ENCODE results near the gene PLXNC1. TPM values are rescaled to one million over a fixed set of nuclear protein-coding genes. Genes with fewer than 3 reads are reported as not detected.

Gene PLXNC1
- total and polyA plus RNA-seq, 9 of the 15 experiments (the other 6 are each of a cell fraction or from before 2014, with no cell fraction given): 0.08 to 0.87 (median 0.28) TPM

DNA sequence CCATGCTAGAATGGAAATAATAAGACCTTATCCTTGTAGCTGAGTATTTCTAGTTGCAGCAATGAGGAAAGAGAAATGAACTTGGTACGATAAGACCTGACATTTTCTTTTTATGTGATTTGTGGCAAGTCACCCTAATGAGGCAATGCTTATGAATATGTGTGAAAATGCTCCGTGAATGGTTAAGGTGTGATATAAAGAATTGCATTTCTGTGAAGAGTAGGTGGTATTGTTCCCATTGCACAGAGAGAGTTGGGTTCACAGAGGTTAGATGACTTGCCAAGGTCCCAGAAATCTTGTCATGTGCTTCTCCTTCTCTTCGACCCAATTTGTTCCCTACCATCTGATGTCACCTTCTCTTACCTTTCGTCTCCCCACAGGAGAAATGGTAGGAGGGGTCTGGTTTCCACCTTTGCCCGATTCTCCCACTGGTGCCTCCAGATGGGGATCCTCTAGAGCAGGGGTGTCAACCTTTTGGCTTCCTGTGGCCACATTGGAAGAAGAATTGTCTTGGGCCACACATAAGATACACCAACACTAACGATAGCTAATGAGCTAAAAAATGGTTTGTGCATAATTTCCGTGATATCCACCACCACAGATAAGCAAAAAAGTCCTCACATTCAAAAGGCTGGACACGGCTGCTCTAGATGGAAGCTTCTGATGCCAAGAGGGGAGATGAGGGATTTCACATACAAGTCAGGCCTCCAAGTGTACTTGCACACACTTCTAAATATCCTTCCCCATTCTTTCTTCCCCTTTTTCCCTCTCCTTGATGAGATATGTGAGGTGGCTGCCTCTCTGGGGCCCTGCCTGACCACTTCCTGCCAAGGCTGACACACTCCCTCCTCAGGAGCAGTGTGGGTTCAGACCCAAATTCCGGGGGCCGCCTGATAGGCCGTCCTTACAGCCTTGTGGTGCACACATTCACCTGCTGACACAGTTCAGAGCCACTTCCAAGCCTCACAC, 96.1 kb downstream of the PLXNC1 start (continued):
- TF ChIP-seq TAF1 (IDR thresholded peaks at IDR 0.05; ENCODE audit: control insufficient read depth, extremely low read depth, insufficient read depth, low read length, severe bottlenecking): no peak
- TF ChIP-seq ZKSCAN3 (CRISPR knock-in tag; IDR thresholded peaks at IDR 0.05): no peak
- no peak for TF ChIP-seq HDAC6 (IDR thresholded peaks at IDR 0.05; ENCODE audit: low read depth, low read length)
- TF ChIP-seq CBFB (CRISPR knock-in tag; IDR thresholded peaks at IDR 0.05): no peak
- TF ChIP-seq ETV1 (tag; conservative IDR thresholded peaks at IDR 0.05; ENCODE audit: low read depth): 0 out of 2 replicates have a peak, but pooled peaks have one; percentile 41
- TF ChIP-seq ZFP91 (CRISPR knock-in tag; IDR thresholded peaks at IDR 0.05): no peak
- no peak for TF ChIP-seq MBD2 (IDR thresholded peaks at IDR 0.05; ENCODE audit: borderline replicate concordance, low read depth)
- no peak for TF ChIP-seq ZNF146 (CRISPR knock-in tag; IDR thresholded peaks at IDR 0.05; ENCODE audit: unreplicated experiment)
- no peak for TF ChIP-seq ZNF668 (CRISPR knock-in tag; IDR thresholded peaks at IDR 0.05)
- TF ChIP-seq ZNF436 (CRISPR knock-in tag; IDR thresholded peaks at IDR 0.05): no peak
- no peak for TF ChIP-seq MYNN (IDR thresholded peaks at IDR 0.05)
- TF ChIP-seq MYNN (CRISPR knock-in tag; IDR thresholded peaks at IDR 0.05): no peak
- TF ChIP-seq GTF2F1 (IDR thresholded peaks at IDR 0.05; ENCODE audit: low read depth, low read length): no peak
- no peak for TF ChIP-seq DPF2 (IDR thresholded peaks at IDR 0.05)
- peak in 1 of 2 experiments; percentile 56; a peak in 1 of 4 replicates for TF ChIP-seq ZNF639 (CRISPR knock-in tag; conservative IDR thresholded peaks at IDR 0.05 in 1 of 2, IDR thresholded peaks at IDR 0.05 in 1 of 2)
- no peak for TF ChIP-seq ZSCAN32 (CRISPR knock-in tag; IDR thresholded peaks at IDR 0.05)
- no peak for TF ChIP-seq POLR2AphosphoS5 (IDR thresholded peaks at IDR 0.05; ENCODE audit: control insufficient read depth, insufficient read depth, low read depth, low read length)
- no peak for TF ChIP-seq NFIC (IDR thresholded peaks at IDR 0.05)
- TF ChIP-seq VEZF1 (CRISPR knock-in tag; IDR thresholded peaks at IDR 0.05): peak; percentile 24; the same call in 1 of the 2 replicates
- peak; percentile 32; the same call in 1 of the 2 replicates for TF ChIP-seq CTBP1 (IDR thresholded peaks at IDR 0.05; ENCODE audit: borderline replicate concordance)
- TF ChIP-seq ZNF384 (IDR thresholded peaks at IDR 0.05; ENCODE audit: low read depth, low read length): no peak
- TF ChIP-seq FOSL1 (tag; conservative IDR thresholded peaks at IDR 0.05): 0 out of 2 replicates have a peak, but pooled peaks have one; percentile 12
- no peak for TF ChIP-seq ZNF253 (CRISPR knock-in tag; conservative IDR thresholded peaks at IDR 0.05)

Data from K562 (cell line).